Measurements from ENCODE around the gene TCIRG1.
"Not testable (repeated sequence)": the region's sequence is repeated elsewhere in the genome, so short reads cannot be mapped to it uniquely, and the experiment has no call there.

TCIRG1 gene, protein sequence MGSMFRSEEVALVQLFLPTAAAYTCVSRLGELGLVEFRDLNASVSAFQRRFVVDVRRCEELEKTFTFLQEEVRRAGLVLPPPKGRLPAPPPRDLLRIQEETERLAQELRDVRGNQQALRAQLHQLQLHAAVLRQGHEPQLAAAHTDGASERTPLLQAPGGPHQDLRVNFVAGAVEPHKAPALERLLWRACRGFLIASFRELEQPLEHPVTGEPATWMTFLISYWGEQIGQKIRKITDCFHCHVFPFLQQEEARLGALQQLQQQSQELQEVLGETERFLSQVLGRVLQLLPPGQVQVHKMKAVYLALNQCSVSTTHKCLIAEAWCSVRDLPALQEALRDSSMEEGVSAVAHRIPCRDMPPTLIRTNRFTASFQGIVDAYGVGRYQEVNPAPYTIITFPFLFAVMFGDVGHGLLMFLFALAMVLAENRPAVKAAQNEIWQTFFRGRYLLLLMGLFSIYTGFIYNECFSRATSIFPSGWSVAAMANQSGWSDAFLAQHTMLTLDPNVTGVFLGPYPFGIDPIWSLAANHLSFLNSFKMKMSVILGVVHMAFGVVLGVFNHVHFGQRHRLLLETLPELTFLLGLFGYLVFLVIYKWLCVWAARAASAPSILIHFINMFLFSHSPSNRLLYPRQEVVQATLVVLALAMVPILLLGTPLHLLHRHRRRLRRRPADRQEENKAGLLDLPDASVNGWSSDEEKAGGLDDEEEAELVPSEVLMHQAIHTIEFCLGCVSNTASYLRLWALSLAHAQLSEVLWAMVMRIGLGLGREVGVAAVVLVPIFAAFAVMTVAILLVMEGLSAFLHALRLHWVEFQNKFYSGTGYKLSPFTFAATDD

DNA sequence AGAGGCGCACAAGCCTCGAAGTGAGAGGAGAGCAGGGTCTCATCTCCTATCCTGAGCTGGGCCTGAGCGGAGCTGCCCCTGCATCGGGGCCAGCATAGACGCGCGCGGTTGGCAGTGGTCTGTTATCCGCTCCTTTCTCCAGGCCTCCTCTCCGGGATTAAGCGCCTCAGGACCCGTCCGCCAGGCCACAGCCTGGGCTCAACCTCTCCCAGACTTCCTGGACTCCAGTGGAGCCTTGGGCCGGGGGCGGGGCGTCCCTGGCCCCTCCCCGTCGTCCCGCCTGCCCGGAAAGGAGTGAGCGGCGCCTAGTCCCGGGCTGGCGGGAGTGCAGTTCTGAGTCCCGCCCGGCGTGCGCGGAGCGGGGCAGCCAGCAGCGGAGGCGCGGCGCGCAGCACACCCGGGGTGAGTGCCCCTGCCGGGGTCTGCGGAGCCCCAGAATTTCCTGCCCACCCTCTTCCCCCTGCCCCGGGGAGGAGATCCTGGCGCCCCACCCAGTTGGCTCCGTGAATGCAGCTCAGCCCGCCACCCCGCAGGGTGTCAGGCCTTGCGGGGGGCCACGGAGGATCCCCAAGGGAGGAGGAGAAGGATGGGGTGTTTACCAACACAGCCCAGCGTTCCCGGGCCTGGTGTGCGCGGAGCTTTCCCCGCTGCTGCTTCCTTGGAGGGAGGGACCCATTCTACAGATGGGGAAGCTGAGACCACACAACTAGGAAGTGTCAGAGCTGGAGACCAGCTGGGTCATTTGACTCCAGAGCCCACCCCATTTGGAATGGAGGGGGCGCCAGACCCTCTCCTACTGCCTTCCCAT, at the start of gene TCIRG1:
TSS of gene TCIRG1 (plus strand) at position 308 of the 808 bp plus-strand sequence. CDS start 2,247 bp downstream, outside the sequence.
- no peak for DNase-seq (ENCODE audit: low read depth)

- DNase-seq (ENCODE audit: low read depth), result not testable (repeated sequence)
Measured at GRCh38 chr11:67990546-67991346, 48.1 kb upstream of the TCIRG1 start.

DNA sequence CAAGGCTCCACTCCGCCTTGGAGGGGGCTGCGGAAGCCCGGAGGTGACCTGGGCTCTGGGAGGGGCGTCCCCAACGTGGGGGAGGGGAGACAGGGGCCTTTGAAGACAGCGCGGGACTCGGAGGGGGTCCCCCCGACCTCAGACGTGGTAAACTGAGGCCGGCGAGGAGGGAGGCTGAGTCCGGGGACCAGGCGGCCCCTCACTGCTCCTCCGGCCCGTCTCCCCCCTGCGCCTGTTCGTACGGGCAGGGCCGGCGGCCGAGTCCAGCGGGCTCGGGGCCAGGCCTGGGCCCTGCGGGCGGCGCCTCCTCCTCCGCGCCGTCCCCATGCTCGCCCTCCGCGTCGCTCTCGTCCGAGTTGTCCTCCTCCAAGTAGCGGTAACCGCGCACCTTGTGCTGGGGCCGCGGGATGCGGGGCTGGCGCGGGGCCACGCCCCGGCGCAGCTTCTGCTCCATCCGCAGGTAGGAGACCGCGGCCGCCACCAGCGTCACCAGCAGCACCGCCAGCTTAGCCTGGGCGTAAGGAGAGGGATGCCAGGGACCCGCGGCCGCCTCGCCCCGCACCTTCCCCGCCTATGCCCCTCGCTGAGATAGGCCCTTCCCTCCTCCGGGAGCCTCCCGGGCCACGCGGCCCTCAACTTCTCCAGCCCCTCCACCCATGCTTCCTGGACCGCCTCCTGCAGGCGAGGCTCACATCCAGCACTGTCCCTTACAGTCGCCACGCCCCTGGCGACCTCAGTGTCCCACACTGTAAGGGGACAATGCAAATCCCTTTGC, 47.3 kb upstream of the TCIRG1 start:
- DNase-seq (ENCODE audit: low read depth), result not testable (repeated sequence)

DNA sequence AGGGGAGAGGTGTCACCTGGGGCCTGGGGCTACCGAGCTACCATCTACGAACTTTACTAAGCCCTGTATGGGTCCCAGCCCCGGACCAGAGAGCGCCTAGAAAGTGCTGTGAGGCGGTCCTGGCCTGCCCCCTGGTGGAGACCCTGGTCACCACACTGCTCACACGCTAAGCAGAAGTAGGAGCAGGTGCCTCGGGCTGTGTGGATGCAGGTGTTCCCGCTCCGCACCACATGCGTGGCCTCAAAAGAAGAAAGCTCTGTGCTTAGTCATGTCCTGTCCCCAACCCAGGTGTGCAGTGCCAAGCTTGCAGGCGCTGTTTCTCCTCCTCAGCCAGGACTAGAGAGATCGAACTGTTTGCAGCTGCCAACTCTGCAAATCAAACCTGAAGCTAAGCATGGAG, 45.0 kb upstream of the TCIRG1 start:
- not testable (repeated sequence) for DNase-seq (ENCODE audit: low read depth)

DNA sequence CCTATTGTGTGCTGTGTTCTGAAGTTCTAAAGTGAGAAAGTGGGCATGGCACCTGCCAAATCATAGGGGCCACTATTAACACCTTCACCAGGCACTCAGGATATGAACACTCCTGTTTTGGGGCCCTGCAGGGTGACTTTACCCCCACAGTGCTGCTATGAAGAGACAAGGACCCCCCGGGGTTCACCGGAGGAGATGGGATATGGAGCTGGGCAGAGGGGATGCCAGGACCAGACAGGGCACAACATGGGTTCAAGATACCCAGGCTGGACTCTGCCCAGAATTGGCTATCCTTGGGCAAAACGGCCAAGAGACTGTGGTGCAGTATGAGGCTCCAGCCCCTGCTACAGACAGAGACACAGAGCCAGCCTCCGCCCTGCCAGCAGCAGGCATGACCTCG, 44.4 kb upstream of the TCIRG1 start:
- not testable (repeated sequence) for DNase-seq (ENCODE audit: low read depth)

DNA sequence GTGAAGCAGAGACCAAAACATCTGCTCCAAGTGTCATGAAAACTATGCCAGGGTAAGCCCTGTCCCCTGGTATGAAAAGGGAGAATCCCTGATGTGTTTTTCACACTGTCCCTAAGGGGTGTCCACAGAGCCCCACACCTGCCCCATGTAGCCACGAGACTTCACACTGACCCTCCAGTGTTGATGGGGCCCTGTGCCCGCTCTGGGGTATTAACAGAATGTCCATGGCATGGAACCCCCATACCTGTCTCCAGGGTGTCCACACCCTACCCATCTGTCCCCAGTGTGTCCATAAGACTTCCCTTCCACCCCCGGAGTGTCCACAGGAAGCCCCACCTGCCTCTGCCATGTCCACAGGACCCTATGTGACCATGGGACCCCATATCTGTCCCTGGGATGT, 43.7 kb upstream of the TCIRG1 start:
- not testable (repeated sequence) for DNase-seq (ENCODE audit: low read depth)

GRCh38 chr11:67995579-67995978, 43.2 kb upstream of the TCIRG1 start:
- DNase-seq (ENCODE audit: low read depth), result not testable (repeated sequence)

- DNase-seq (ENCODE audit: low read depth), result no peak
Measured at GRCh38 chr11:67996051-67996450, 42.8 kb upstream of the TCIRG1 start.

DNA sequence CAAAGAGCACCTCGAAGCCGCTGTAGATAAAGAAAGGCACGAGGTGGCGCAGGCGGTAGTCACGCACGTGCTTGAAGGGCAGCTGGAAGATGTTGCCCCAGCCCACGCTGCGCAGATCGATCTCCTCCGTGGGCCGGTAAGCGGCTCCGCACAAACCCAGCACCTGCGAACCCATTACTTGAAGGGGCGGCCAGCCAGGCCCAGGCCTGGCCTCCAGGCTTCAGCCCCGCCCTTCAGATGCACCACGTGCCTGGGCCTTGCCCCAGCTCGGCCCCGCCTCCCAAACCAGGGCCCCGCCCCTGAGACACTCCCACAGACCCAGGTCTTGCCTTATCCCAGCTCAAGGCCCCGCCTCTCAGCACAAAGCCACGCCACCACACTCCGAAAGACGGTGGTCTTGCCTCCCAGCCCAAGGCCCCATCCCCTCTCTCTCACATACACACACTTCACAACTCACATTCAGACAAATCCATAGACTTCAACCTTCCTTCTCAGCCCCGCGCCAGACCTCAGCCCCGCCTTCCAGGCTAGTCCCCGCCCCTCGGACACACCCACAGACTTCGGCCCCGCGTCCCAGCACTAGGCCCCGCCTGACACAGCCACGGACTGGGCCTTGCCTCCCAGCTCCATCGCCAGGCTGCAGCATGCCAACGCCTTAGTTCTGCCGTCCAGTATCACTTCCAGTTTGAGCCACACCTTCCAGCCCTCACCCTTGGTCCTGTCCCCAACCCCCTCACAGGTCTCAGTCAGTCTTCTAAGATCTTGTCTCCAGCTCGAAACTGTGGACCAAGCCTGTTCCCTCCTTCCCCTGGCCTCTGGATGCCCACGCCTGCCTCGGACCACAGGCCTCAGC, 42.0 kb upstream of the TCIRG1 start:
- DNase-seq (ENCODE audit: low read depth), result no peak

GRCh38 chr11:67997475-67997921, 41.3 kb upstream of the TCIRG1 start:
- DNase-seq (ENCODE audit: low read depth), result no peak

DNA sequence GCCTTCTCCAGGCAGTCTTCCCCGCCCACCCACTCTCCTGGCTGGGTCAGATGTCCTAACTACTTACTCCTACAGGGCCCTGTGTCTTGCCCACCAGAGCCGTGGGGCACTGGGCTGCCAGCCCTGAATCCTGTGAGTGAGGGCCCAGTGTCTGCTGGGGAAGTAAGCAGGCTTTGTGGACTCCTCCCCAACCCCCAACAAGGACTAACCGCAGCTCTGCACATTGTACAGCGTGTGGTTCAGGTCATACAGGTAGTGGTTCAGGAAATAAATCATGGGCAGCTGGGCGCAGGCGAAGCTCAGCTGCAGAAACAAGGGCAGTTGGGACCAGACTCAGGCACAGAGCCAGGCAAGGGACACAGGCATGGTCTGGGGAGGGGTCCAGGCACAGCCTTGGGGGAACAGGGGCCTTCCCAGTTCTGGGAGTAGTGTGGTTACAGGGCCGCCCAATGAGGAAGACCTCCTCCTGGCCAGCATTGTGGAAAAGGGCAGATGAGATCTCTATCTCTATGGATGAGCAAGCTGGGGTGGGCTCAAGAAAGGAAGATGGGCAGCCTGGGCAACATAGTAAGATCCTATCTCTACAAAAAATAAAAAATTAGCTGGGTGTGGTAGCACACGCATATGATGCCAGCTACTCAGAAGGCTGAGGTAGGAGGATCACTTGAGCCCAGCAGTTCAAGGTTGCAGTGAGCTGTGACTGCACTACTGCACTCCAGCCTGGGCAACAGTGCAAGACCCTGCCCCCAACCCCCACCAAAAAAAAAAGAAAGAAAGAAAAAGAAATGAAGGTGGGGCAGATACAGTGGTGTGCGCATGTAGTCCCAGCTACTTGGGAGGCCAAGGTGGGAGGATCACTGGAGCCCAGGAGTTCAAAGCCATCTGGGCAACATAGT, 40.4 kb upstream of the TCIRG1 start:
- DNase-seq (ENCODE audit: low read depth), result no peak

- no peak for DNase-seq (ENCODE audit: low read depth)
Measured at GRCh38 chr11:67999201-67999629, 39.6 kb upstream of the TCIRG1 start.

DNA sequence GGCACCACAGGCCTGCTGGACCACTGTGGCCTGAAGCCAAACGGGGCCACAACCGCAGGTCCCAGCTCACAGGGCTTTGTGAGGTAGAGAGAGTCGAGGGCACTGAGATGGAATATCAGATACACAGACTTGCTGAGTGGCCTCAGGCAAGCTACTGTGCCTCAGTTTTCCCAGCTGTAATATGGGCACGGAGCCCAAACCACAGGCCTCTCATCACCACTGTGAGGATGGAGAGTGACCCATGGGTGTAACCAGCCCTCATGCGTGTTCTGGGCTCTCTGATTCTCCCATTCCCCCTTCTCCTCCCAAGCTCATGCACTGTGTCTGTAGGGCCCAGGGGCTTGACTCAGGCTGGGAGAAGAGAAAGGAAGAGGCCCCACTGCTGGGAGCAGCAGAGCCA, 39.1 kb upstream of the TCIRG1 start:
- no peak for DNase-seq (ENCODE audit: low read depth)

DNA sequence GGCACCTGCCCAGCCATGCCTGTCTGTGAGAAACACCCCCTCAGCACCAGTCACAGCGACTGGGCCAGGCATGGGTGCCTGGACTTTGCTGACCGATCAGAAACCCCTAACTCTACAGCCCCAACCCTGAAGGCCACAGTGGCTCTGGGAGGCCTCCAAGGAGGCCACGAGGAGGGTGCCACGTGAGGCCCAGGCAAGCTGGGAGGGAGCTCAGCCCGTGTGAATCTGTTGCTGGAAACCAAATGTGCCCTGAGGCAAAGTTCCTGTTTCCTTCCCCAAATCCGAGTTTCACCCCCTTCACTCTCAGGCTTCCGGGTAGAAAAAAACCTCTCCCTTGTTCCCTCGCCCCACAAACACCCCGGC, 36.3 kb upstream of the TCIRG1 start:
- DNase-seq (ENCODE audit: low read depth), result no peak

DNA sequence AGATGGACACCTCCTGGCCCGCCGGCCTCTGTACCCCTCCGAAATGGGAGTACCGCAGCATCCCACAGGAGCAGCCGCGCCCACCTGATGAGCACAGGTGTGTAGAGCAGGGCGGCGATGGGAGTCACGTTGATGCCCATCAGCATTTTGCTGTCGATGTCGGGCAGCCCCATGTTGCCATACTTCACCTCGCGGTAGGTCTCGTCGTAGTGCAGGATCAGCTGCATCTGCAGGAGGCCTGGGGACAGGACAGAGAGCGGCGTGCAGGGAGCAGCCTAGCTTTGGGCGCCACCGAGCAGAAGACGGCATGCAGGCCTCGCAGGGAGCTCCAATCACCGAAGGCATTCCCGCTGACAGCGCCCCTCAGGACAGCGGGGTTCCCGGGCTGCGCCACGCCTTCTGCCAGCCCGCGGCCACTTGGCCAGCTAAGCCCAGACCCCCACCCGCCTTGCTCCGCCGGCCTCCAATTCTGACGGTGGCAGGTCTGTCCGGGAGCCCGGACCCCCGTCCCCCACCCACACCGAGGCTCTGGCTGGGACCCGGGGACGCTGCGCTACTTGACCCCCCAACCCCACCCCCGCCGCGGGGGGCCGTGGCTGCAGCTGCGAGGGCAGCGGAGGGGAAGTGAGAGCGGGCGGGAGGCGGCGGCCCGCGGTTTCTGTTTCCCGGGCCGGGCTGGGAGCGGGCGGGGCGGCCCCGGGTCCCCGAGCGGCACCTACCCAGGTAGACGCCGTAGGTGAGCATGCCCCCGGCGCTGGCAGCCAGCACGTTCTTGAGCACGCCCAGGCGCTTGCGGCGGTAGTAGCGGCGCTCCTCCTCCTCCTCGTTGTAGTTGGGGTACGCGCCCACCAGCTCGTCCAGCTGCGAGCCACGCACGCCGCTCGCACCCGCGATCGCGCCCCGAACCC, 35.6 kb upstream of the TCIRG1 start:
- peak; percentile 20 for DNase-seq (ENCODE audit: low read depth)

DNA sequence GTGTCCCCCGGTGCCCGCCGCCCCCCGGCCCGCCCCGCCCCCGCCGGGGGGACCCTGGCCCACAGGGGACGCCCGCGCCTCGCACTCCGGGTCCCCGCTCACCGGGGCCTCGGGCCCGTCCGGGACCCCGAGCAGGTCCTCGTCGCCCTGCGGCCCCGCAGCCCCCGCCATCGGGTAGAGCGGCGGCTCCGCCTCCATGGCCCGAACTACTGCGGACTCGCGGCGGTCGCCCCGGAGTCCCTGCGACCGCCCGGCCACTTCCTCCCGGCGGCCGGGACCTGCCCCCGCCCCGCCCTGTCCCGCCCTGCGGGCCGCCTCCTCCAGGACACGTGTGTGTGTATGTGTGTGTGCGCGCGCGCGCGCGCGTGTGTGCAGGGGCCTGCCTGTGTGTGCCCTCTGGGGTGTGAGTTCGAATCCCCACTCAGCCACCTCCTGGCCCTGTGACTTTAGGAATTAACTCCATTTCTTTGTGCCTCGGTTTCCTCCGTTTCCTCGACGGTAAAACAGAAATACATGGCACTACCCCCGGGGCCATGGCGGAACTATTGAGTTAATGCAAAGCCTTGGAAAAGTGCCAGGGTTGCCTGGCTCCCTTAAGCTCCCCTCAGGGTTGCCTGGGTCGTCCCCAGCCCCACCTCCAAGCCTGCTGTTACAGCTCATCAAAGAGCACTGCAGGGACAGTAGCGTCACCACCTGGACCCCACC, 34.8 kb upstream of the TCIRG1 start, which contains the start of gene UNC93B1:
TSS of gene UNC93B1 (minus strand) at position 252 of the 705 bp plus-strand sequence. CDS start at position 198, 54 bp downstream.
- peak; percentile 52 for DNase-seq (ENCODE audit: low read depth)

Measured in stimulated activated CD8-positive, alpha-beta memory T cell treated with anti-CD3 and anti-CD28 coated beads, Interleukin-15, amount 100 ng/mL, for 1 hour (primary cell).